MM.1S (cell line): ENCODE results near the gene XIRP2.

Source experiments
- EZH2 ChIP-seq: fragments of 300-600 bp; sonication (generic); optimal IDR thresholded peaks from 2 replicates; pipeline ENCODE3; 2017; ENCODE audit warnings: low read depth, mild to moderate bottlenecking, antibody characterized with exemption, low read length, mixed read lengths
- TF ChIP-seq, protein P1 (sequence below): fragments of 300-600 bp; sonication (generic); IDR thresholded peaks from 2 replicates; pipeline ENCODE4 v1.5.1; 2016; ENCODE audit warnings: antibody characterized with exemption, low read length, mixed read lengths

- TF ChIP-seq, protein P1, sequence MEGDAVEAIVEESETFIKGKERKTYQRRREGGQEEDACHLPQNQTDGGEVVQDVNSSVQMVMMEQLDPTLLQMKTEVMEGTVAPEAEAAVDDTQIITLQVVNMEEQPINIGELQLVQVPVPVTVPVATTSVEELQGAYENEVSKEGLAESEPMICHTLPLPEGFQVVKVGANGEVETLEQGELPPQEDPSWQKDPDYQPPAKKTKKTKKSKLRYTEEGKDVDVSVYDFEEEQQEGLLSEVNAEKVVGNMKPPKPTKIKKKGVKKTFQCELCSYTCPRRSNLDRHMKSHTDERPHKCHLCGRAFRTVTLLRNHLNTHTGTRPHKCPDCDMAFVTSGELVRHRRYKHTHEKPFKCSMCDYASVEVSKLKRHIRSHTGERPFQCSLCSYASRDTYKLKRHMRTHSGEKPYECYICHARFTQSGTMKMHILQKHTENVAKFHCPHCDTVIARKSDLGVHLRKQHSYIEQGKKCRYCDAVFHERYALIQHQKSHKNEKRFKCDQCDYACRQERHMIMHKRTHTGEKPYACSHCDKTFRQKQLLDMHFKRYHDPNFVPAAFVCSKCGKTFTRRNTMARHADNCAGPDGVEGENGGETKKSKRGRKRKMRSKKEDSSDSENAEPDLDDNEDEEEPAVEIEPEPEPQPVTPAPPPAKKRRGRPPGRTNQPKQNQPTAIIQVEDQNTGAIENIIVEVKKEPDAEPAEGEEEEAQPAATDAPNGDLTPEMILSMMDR, result no peak
- TF ChIP-seq EZH2, result no peak
Observed at GRCh38 chr2:167017021-167017420, 128.7 kb downstream of the XIRP2 start.
